GM21737 (cell line): ENCODE measurements around the gene VGLL2.

ENCODE experiments used
- ATAC-seq: cut with Tn5 transposase; IDR thresholded peaks from one replicate; pipeline ENCODE4 v1.9.1; 2021; ENCODE audit warnings: mild to moderate bottlenecking, moderate library complexity; ENCODE audit not compliant: unreplicated experiment

Gene VGLL2

DNA sequence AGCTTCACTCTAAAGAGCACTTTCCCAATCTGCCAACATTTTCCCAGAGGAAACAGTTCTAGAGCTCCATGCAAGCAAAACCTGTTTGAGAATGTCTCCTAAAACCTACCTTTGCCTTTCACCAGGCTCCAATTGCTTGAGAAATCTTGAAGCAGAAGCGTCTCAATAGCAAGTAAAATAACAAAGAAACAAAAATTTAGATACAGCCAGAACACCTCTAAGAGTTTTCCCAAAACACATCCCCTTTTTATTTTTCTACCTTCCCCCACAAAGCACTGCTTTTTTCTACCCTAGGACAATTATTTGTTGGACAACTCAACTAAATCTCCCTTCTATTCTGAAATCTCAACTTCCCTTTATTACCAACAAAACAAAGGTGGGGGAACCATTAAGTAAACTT, 3.6 kb downstream of the VGLL2 start:
- no peak for ATAC-seq

GRCh38 chr6:117269638-117270054, 4.3 kb downstream of the VGLL2 start:
- no peak for ATAC-seq

DNA sequence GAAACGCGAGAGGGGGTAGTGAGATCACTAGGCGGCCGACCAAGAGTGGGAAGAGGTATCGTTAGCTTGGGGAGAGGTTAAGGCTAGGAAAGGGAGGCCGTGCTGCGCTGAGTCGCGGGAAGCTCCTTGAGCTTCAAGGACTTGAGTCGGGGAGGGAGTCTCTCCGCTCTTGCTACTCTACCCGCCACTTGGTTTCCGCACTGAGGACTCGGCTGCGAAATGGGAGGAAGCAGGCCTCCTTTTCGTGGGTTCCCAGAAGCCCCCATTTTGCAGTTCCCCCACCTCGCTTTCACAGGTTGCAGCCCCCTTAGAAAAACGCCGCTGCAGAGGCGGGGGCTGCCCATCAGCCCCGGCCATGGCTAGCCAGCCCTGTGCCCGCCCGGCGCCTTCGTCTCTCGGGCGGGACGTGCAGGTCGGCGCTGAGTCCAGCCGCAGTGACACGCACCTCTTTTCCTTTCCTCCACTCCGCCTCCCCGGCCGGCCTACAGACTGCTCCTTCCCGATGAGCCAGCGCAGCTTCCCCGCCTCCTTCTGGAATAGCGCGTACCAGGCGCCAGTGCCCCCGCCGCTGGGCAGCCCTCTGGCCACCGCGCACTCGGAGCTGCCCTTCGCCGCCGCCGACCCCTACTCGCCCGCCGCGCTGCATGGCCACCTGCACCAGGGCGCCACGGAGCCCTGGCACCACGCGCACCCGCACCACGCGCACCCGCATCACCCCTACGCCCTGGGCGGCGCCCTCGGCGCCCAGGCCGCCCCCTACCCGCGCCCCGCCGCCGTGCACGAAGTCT, 4.9 kb downstream of the VGLL2 start:
- ATAC-seq: no peak

DNA sequence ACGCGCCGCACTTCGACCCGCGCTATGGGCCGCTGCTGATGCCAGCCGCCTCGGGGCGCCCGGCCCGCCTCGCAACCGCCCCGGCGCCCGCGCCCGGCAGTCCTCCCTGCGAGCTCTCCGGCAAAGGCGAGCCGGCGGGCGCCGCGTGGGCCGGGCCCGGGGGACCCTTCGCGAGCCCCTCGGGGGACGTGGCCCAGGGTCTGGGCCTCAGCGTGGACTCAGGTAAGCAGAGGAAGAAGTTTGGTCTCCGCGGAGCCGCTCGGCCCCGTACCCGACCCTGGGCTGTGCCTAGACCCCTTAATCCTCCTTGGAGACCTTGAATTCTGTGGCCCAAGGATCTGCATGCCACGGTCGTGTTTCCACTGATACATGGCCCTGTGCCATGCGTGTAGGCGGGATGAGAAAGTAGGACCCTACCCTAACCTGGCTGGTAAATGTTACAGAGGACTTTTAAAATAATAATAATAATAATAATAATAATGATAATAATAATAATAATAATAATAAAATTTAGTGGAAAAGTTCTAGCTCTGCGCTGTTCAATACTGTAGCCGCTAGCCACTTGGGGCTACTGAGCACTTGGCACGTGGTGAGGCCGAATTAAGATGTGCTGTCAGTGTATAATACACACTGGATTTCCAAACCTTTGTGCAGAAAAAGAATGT, 5.6 kb downstream of the VGLL2 start:
- ATAC-seq: no peak

GRCh38 chr6:117272032-117272866, 6.9 kb downstream of the VGLL2 start:
- no peak for ATAC-seq

DNA sequence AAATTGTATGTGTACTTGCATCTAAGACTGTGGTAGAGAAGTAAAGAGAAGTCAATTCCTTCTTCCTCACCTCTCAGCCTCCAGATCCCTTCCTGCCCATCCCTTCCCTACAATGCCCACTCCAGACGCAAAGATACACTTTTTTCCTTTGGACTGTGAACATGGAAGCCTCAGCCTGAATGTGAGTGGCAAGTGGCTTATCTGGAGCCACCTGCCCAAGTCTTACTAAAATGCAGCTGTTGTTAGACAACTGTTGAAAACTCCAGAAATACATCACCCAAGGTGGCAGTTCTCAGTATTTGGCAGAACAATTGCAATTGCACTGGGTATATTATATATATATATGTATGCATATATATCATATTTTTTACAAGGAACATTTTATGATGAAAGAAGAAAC, 7.5 kb downstream of the VGLL2 start:
- no peak for ATAC-seq

- ATAC-seq: no peak
Observed at GRCh38 chr6:117275205-117275604, 9.8 kb downstream of the VGLL2 start.

DNA sequence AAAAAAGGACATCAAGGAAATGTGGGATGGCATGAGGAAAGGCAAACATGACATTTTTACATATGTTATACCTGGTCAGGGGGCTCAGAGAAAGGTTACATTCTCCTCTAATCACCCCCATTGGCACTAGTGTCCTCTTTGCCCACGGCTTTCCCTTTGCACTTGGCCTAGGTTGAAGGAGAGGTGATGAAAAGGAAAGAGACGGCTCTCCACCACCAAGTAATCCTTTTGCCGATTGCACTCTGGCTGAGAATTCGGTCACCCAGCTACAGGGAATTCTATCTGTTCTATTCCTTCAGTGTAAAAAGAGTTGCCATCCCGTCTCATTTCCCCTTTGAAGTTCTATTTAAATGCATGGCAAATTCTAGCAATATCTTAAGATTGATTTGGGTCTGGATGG, 10.4 kb downstream of the VGLL2 start:
- no peak for ATAC-seq

- no peak for ATAC-seq
Observed at GRCh38 chr6:117276778-117277316, 11.5 kb downstream of the VGLL2 start.

- no peak for ATAC-seq
Observed at GRCh38 chr6:117280922-117281321, 15.6 kb downstream of the VGLL2 start.

GRCh38 chr6:117288083-117288715, 22.8 kb downstream of the VGLL2 start:
- ATAC-seq: no peak

- no peak for ATAC-seq
Observed at GRCh38 chr6:117290173-117290846, 25.0 kb downstream of the VGLL2 start.

DNA sequence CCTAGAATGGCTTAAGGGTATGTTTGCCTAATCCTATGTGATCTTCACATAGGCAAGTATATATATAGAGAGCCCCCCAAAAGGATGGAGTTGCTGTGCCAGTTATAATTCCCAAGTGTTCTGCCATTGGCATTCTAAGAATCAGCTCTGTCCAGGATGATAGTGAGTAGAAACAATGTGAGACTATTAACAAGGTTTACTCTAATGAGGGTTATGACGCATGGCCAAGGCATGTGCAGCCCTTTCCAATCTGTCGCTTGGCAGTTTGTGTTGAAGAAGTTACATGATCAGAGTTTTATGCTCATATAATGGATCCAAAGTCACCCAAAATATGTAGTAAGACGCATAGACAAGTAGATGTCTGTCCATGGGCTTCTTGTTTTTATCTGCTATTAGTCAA, 33.6 kb downstream of the VGLL2 start:
- no peak for ATAC-seq

DNA sequence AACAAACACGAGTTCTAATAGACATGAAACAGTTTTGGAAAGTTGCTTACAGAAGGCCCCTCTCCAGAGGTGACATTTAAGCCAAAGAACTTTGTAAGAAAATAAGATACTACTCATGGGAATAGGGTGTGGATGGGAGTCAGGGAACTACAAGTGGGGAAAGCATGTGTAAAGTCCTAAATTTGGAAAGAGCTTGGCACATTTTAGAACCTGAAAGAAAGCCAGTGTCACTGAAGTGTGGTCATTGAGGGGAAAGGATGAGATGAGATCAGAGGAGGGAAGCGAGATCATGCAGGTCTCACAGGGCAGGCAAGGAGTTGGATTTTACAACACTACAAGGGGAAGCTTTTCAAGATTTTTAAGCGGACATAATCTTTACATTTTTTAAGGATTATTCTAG, 38.0 kb downstream of the VGLL2 start:
- no peak for ATAC-seq

DNA sequence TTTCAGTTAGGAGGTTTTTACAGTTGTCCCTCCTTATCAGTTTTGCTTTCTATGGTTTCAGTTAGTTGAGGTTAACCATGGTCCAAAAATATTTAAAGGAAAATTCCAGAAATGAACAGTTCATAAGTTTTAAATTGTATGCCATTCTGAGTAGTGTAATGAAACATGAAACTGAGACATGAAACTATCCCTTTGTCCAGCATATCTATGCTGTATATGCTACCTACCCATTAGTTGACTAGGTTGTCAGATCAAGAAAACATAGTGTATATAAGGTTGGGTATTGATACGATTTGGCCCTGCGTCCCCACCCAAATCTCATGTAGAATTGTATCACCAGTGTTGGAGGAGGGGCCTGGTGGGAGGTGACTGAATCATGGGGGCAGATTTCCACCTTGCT, 39.1 kb downstream of the VGLL2 start:
- no peak for ATAC-seq

DNA sequence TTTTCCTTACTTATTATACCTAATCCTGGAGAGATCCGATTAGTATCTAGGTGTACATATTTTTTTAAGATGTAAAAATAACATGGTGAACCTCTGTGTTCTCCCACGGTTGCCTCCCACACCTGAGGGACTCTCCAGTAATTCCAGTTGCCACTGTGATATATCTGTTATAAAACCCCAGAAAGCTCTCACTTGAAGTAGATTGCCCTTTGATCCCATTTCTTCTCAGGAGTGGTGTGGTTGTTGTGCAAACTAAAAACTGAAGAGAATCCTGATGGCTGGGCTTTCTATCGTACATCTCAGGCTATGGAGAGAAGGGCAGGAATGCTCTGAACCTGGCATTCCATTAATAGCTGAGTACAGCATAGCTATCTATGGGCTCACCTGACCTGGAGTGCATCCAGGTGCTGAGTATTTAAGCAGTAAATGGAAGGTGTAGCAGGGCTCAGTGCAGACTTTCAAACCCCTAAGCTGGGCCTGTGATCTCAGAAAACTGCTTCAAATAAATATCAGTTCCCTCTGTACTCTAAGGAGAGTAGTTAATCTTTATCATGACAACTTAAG, 41.0 kb downstream of the VGLL2 start:
- ATAC-seq: no peak

GRCh38 chr6:117307655-117308054, 42.3 kb downstream of the VGLL2 start:
- no peak for ATAC-seq

- no peak for ATAC-seq
Observed at GRCh38 chr6:117309069-117309468, 43.7 kb downstream of the VGLL2 start.

GRCh38 chr6:117309611-117310010, 44.3 kb downstream of the VGLL2 start:
- ATAC-seq: no peak

- ATAC-seq: no peak
Observed at GRCh38 chr6:117311310-117311709, 46.0 kb downstream of the VGLL2 start.
